H1 (cell line): ENCODE data around the gene TFCP2.

Experiments used
- CTCF ChIP-seq, 3 experiments: IDR thresholded peaks; 1 replicate in 2 of 3; 2 replicates in 1 of 3; pipeline versions ENCODE4 v1.5.1 to v1.6.1; 2011; ENCODE audit warnings: low read length in 3 of 3, mild to moderate bottlenecking in 3 of 3, inconsistent platforms in 2 of 3, low read depth in 1 of 3, moderate library complexity in 1 of 3; ENCODE audit not compliant: insufficient read depth in 1 of 3; ENCODE audit errors: control extremely low read depth in 1 of 3
- GABPA ChIP-seq: IDR thresholded peaks from 2 replicates; pipeline ENCODE4 v1.6.1; 2011; ENCODE audit warnings: mild to moderate bottlenecking, low read length, moderate library complexity, borderline replicate concordance; ENCODE audit not compliant: insufficient read depth
- MAX ChIP-seq: IDR thresholded peaks from 2 replicates; pipeline ENCODE4 v1.6.1; 2012; ENCODE audit warnings: inconsistent platforms

GRCh38 chr12:51199366-51199945 is 26.5 kb upstream of the TFCP2 start:
- TF ChIP-seq GABPA (no peak), CTCF (IDR thresholded peaks at IDR 0.05; ENCODE audit: control extremely low read depth in 1 of 3, insufficient read depth in 1 of 3, low read depth in 1 of 3, low read length in 3 of 3) (no peak), MAX (no peak)
